MM.1S (cell line): ENCODE measurements around the gene FOXRED2.

Experiments
- DNase-seq: peaks from one replicate; pipeline ENCODE4 v3.0.0-alpha.2; 2015
- H2AFZ ChIP-seq: fragments of 300-600 bp; sonication (generic); 2 replicates; pipeline ENCODE4 v1.6.0; 2016; ENCODE audit warnings: antibody characterized with exemption, low read length
- H3F3A ChIP-seq: fragments of 300-600 bp; sonication (generic); 2 replicates; pipeline ENCODE4 v1.6.1; 2016; ENCODE audit warnings: mild to moderate bottlenecking, antibody characterized with exemption, low read length, moderate library complexity, mixed read lengths; ENCODE audit not compliant: insufficient read depth
- H3K27ac ChIP-seq: fragments of 300-600 bp; sonication (generic); 2 replicates; pipeline ENCODE4 v1.5.1; 2016; ENCODE audit warnings: mild to moderate bottlenecking, low read length
- H3K27me3 ChIP-seq: fragments of 300-600 bp; sonication (generic); replicated peaks from 2 replicates; pipeline ENCODE4 v1.6.0; 2016; ENCODE audit warnings: low read length; ENCODE audit not compliant: insufficient read depth
- H3K36me3 ChIP-seq: fragments of 300-600 bp; sonication (generic); replicated peaks from 2 replicates; pipeline ENCODE4 v1.6.1; 2016; ENCODE audit warnings: mild to moderate bottlenecking, low read length, mixed read lengths; ENCODE audit not compliant: insufficient read depth
- H3K4me1 ChIP-seq: fragments of 300-600 bp; sonication (generic); 2 replicates; pipeline ENCODE4 v1.6.1; 2016; ENCODE audit warnings: low read length, mixed read lengths
- H3K4me2 ChIP-seq: fragments of 300-600 bp; sonication (generic); 2 replicates; pipeline ENCODE4 v1.6.0; 2016; ENCODE audit warnings: low read depth, low read length
- H3K4me3 ChIP-seq: fragments of 300-600 bp; sonication (generic); 2 replicates; pipeline ENCODE4 v1.5.1; 2016; ENCODE audit warnings: low read length, mixed read lengths
- H3K79me2 ChIP-seq: fragments of 300-600 bp; sonication (generic); 2 replicates; pipeline ENCODE4 v1.6.1; 2016; ENCODE audit warnings: mixed run types, low read length, mixed read lengths
- H3K9ac ChIP-seq: fragments of 300-600 bp; sonication (generic); 2 replicates; pipeline ENCODE4 v1.6.1; 2016; ENCODE audit warnings: low read length, mixed read lengths
- H3K9me2 ChIP-seq: fragments of 300-600 bp; sonication (generic); replicated peaks from 2 replicates; pipeline ENCODE4 v1.6.1; 2016; ENCODE audit warnings: mild to moderate bottlenecking, low read length, mixed read lengths; ENCODE audit not compliant: insufficient read depth
- H3K9me3 ChIP-seq: fragments of 300-600 bp; sonication (generic); replicated peaks from 2 replicates; pipeline ENCODE4 v1.6.1; 2016; ENCODE audit warnings: mild to moderate bottlenecking, low read length, mixed read lengths; ENCODE audit not compliant: insufficient read depth
- H4K20me1 ChIP-seq: fragments of 300-600 bp; sonication (generic); 2 replicates; pipeline ENCODE4 v1.6.1; 2016; ENCODE audit warnings: mild to moderate bottlenecking, low read length, moderate library complexity, mixed read lengths; ENCODE audit not compliant: insufficient read depth
- EZH2 ChIP-seq: fragments of 300-600 bp; sonication (generic); optimal IDR thresholded peaks from 2 replicates; pipeline ENCODE3; 2017; ENCODE audit warnings: low read depth, mild to moderate bottlenecking, antibody characterized with exemption, low read length, mixed read lengths
- EZH2phosphoT487 ChIP-seq: fragments of 300-600 bp; sonication (generic); IDR thresholded peaks from 2 replicates; pipeline ENCODE4 v1.6.1; 2018; ENCODE audit warnings: antibody characterized with exemption, low read length
- TF ChIP-seq, protein P1 (sequence below): fragments of 300-600 bp; sonication (generic); IDR thresholded peaks from 2 replicates; pipeline ENCODE4 v1.5.1; 2016; ENCODE audit warnings: antibody characterized with exemption, low read length, mixed read lengths

Gene FOXRED2

DNA sequence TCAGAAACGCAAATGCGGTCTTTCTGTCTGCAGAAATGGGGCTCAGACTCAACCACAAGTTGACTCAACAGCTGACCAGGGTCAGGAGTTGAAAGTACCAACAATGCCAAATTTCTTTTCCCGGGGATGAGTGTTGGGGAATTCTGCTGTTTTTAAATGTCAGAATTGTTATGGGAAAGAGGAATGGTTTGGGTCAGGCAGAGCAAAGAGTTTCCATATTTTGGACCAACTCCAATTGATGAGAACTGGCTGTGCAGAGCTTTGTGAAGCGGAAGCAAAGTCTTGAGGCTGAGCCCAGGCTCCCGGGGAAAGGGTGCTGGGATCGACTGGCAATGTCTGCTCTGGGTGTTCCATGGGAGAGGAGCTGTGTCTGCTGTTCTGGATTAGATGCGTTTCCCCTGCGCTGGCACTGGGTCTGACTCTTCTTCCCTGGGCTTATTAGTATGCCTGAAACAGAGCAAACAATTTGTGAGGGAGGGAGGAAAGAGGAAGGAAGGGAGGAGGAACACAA lies 61.6 kb downstream of the FOXRED2 start:
- no peak overlapping the region for H3K9ac ChIP-seq
- H4K20me1 ChIP-seq, result no peaks in the 10 kb centered on the region
- H3K9me3 ChIP-seq, result no peaks in the 10 kb centered on the region
- no peaks in the 10 kb centered on the region for H3K27me3 ChIP-seq
- H3K4me3 ChIP-seq, result no peak overlapping the region
- H3K27ac ChIP-seq, result no peak overlapping the region
- no peaks in the 10 kb centered on the region for H3K9me2 ChIP-seq
- no peaks in the 10 kb centered on the region for H3K36me3 ChIP-seq
- H2AFZ ChIP-seq, result no peak overlapping the region
- H3F3A ChIP-seq, result no peaks in the 10 kb centered on the region
- no peaks in the 10 kb centered on the region for H3K79me2 ChIP-seq
- peaks cover 7% of the 10 kb centered on the region for H3K4me1 ChIP-seq
- DNase-seq, result no peak
- TF ChIP-seq, protein P1, sequence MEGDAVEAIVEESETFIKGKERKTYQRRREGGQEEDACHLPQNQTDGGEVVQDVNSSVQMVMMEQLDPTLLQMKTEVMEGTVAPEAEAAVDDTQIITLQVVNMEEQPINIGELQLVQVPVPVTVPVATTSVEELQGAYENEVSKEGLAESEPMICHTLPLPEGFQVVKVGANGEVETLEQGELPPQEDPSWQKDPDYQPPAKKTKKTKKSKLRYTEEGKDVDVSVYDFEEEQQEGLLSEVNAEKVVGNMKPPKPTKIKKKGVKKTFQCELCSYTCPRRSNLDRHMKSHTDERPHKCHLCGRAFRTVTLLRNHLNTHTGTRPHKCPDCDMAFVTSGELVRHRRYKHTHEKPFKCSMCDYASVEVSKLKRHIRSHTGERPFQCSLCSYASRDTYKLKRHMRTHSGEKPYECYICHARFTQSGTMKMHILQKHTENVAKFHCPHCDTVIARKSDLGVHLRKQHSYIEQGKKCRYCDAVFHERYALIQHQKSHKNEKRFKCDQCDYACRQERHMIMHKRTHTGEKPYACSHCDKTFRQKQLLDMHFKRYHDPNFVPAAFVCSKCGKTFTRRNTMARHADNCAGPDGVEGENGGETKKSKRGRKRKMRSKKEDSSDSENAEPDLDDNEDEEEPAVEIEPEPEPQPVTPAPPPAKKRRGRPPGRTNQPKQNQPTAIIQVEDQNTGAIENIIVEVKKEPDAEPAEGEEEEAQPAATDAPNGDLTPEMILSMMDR, result no peak
- no peak for TF ChIP-seq EZH2
- TF ChIP-seq EZH2phosphoT487, result no peak
- no peak overlapping the region for H3K4me2 ChIP-seq

DNA sequence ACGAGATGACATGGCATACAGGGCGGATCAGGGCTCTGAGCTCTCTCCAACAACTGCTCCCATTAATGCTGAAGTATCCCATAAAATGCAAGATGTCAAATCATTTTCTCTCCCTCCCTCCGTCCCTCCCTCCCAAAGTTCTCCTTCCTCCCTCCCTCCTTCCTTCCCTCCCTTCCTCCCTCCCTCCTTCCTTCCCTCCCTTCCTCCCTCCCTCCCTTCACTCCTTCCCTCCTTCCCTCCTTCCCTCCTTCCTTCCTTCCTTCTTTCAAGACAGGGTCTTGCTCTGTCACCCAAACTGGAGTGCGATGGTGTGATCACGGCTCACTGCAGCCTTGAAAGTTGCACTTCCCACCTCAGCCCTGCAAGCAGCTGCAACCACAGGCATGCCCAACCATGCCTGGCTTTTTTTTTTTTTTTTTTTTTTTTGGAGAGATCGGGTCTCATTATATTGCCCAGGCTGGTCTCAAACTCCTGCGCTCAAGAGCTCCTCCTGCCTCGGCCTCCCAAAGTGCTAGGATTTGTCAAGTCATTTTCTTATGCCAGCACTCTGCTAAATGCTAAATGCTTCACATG lies 63.6 kb downstream of the FOXRED2 start:
- H3K4me1 ChIP-seq, result peaks cover 7% of the 10 kb centered on the region
- H3K4me2 ChIP-seq, result no peak overlapping the region
- H3K9me2 ChIP-seq, result no peaks in the 10 kb centered on the region
- H3K27ac ChIP-seq, result no peak overlapping the region
- H3K4me3 ChIP-seq, result no peak overlapping the region
- H3K9me3 ChIP-seq, result no peaks in the 10 kb centered on the region
- no peaks in the 10 kb centered on the region for H3K36me3 ChIP-seq
- H3F3A ChIP-seq, result no peaks in the 10 kb centered on the region
- no peaks in the 10 kb centered on the region for H3K79me2 ChIP-seq
- TF ChIP-seq EZH2 (no peak), EZH2phosphoT487 (no peak)
- TF ChIP-seq, protein P1, result no peak
- no peak for DNase-seq
- H3K27me3 ChIP-seq, result no peaks in the 10 kb centered on the region
- no peaks in the 10 kb centered on the region for H4K20me1 ChIP-seq
- H3K9ac ChIP-seq, result no peak overlapping the region
- no peak overlapping the region for H2AFZ ChIP-seq

DNA sequence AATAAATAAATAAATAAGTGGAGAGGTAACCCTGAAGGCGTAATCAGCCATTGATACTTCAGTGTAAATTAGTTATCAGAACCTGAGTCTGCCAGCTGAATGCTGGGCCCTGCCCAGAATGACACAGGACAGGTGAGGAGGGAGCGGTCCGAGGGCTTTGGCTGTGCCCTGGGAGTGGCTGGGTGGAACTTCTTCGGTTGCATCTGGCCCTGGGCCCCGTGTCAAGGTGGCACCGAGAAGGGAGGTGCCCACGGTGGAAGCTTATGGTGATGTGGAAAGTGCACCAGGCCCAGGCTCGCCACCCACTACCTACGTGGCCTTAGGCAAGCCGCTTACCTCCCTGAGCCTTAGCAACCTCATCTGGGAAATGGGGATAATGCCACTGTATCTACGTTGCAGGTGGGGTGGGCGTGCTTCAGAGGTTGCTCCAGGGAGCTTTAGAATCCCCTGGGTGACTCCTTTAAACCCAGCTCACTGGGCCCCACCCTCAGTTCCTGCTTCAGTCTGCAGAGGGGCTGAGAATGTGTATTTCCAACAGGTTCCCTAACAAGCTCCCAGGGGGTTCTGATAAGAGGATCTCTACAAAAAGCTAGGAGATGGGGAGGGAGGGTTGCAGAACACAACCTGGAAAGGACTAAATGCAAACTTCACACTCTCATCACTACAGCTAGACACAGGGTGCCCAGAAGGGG lies 64.2 kb downstream of the FOXRED2 start:
- H3K9me2 ChIP-seq, result no peaks in the 10 kb centered on the region
- no peak overlapping the region for H3K27ac ChIP-seq
- peaks cover 7% of the 10 kb centered on the region for H3K4me1 ChIP-seq
- H3K9ac ChIP-seq, result no peak overlapping the region
- H3K4me2 ChIP-seq, result no peak overlapping the region
- no peak overlapping the region for H3K4me3 ChIP-seq
- H3K9me3 ChIP-seq, result no peaks in the 10 kb centered on the region
- H4K20me1 ChIP-seq, result no peaks in the 10 kb centered on the region
- no peaks in the 10 kb centered on the region for H3K36me3 ChIP-seq
- TF ChIP-seq EZH2phosphoT487 (no peak), EZH2 (no peak)
- TF ChIP-seq, protein P1, result no peak
- H3K79me2 ChIP-seq, result no peaks in the 10 kb centered on the region
- H3F3A ChIP-seq, result no peaks in the 10 kb centered on the region
- no peak overlapping the region for H2AFZ ChIP-seq
- H3K27me3 ChIP-seq, result no peaks in the 10 kb centered on the region
- DNase-seq, result no peak
